Measurements from ENCODE around the gene RORC.

RORC gene

DNA sequence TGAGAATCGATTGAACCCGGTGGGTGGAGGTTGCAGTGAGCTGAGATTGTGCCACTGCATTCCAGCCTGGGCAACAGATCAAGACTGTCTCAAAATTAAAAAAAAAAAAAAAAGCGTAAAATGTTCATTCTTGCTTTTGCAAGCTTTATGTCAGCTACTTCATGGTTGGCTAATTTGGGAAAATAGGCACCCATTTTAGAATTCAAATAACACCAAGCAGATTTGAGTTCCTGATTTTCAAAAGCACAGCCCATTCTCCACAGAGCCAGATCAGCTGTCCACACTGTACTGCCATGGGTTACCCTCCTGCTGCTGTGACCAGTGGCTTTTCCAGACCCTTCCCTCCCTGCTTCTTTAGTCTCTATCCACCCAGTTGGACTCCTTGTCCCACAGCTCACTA lies 17.5 kb upstream of the RORC start:
- DNase-seq, result no peak

DNA sequence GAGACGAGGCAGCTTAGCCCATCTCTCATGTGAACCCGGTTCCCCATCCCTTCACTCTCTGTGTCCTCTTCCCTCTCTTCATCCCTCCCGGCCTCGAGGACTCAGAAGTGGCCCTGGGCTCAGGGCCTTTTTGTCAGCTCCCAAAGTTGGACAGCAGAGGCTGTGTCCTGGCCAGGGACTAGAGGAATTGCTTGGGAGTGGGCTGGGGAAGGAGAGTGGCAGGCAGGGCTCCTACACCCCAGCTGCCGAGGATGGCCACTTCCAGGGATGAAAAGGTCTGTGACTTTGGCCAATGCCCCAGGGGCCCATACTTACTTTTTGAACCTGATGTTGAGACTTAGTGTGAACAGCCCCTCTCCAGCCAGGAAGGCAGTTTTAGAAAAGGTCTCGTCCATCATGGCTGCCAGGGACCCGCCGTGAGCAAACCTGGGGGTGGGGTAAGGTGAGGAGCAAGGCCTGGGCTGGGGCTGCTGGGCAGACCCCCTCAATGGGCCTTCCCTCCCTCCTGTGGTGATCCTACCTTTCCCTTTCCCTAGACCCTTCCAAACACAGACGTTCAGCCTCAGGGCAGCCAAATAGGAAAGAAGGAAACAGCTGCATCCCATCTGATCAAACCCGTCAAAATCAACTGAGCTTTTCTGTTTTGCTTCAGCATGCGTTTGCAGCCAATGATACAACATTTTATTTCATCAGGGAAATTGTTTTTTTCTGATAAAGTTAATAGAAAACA lies 16.4 kb upstream of the RORC start:
- no peak for DNase-seq

DNA sequence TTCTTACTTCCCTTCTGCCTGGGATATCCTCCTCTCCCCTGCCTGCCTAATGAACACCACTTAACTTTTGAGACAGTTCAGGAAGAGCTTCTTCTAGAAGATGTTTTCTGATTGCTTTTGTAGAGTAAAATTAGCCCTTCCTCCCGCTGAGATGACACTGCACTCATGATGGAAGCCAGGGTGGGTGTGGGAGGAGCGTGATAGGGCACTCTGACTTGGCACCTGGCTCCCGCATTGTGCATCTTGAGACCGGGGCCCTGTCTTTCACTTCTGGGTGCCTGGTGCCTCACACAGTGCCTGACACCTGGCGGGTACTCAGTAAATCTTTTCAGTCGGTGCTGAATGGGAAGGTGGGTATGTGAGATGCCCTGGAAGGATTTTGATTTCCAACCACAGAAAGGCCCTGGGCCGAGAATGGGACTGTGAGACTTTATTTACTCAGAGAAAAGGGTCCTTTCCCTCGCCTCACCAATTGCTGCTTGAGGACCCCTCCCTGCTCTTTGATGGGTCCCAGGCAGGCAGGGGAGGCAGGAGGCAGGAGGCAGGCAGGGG lies 15.2 kb upstream of the RORC start:
- DNase-seq, result no peak

DNA sequence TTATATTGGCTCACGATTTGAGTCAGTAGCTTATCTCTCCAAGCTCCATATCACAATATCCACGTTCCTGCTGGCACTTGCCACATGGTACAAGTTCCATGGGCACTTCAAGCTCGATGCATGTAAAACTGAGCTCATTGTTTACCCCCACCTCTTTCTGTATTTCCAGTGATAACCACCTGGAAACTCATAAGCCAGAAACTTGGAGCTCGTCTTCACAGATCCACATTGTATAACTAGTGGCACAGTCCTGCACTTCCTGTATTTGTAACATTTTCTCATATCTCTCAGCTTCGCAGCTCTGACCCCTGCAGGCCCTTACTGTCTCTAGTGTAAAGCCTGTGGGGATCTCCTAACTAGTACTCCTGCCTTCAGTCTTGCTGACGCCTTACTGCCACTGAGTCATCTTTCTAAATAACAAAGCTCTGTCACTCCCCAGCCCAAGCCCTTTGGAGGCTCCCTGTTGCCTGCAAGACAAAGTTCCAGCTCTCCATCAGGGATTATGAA lies 14.5 kb upstream of the RORC start:
- no peak for DNase-seq

DNA sequence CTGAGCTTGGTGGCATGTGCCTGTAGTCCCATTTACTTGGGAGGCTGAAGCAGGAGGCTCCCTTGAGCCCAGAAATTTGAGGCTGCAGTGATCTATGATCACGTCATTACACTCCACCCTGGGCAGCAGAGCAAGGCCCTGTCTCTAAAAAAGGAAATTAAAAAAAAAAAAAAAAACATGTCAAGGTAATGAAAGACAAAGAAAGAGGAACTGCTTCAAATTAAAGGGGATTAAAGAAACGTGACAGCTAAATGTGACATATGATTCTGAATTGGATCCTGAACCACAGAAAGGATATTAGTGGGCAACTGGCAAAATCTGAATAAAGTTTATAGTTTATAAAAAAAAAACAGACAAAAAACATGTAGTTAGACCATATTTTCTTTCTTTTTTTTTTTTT lies 11.8 kb upstream of the RORC start:
- no peak for DNase-seq

DNA sequence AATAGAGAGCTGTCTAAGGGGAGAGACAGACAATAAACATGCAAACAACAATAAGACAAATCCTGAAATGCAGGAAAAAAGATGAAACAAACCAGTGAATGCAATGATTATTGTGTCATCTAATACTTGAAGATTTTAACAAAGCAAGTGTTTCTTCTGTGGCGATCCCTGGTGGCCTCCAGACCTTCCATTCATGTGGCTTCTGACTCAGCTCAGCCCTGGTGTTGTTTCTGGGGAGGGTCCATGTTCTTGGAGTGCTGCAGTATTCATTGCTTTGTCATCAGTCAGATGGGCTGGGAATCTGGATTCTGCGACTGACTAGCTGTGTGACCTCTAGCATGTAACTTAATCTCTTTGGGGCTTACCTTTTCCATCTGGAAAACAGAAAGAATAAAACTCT lies 9.5 kb upstream of the RORC start:
- peak in 8 of 56 donors; percentile 4 to 60 (median 11) for DNase-seq

DNA sequence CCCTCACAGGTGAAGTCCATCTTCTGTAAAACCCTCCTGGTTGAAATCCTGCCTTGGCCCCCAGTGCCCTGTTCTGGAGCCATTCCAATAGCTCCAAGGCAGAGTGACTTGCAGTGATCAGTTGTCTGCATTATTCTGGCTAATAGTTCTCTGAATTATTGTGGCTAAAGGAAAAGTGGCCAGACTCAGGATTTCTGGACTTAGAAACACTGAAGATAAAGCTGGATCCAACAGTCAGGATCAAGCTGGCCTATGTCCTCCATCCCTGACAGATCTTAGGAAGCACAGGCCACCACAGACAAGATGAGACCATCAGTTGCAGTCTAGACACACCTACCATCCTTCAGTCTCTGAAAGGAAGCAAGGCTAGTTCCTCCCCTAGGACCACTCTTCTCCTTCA lies 8.8 kb upstream of the RORC start:
- no peak for DNase-seq

DNA sequence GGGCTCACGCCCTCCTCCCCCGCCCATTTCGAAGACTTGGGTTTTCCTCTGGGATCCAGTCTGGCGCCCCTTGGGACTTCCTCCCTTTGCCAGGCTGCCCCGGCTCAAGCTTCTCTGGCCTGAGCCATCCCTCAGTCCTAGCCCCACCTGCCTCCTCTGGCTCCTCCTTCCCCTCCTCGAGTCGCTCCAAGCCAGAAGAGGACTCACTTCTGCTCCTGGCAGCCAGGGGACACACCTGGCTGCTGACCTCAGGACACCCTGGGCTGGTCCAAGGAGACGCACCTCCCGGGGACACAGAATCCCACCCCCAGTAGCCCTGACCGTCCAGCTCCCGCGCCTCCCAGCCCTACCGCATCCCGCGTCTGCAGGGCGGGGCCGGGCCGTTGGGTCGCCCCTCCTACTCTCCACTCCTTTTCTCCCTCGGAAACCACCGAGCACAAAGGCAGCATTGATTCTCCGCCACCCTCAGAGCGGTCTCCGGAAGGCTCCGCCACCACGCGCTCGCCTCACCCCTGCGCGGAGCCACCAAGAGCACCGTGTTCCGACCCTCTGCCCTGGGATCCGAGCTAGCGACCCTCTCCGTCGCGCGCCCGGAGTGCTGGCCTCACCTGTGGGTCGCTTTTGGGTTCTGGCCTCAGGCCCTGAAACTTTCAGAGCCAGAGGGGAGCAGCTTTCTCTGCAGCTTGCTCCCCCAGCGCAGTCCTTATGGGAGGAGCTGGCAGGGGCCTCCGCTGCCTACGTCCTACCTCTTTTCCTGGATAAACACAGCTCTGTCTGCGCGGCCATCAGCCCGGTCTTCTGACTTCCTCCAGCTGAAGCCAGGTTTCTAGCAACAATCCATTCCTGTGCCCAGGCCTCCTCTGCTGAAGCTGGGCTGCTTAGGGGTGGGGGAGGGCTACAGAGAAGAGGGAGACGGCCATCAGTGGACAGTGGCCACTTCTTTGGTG lies 8.1 kb upstream of the RORC start, which contains the start of gene C2CD4D:
Gene C2CD4D, minus strand, starts transcription at position 364 of the 947 bp plus-strand sequence. CDS start 831 bp downstream, outside the sequence.
- peak in 53 of 56 donors; percentile 14 to 91 (median 79) for DNase-seq

DNA sequence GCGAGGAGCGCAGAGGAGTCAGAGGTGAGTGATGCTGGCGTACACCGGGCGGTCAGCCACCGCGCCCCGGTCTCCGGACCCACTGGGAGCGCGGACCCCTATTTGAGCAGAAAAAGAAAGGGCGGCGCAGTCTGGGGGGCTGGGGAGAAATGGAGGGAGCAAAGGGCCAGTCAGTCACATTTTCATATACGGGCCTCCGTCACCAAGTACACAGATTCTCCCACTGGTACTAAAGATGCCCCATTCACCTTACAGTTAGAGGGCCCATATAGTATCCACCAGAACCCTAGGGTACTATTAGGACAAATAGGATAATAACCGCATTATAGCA lies 7.4 kb upstream of the RORC start:
- DNase-seq, result peak in 4 of 56 donors; percentile 8 to 40 (median 26)

DNA sequence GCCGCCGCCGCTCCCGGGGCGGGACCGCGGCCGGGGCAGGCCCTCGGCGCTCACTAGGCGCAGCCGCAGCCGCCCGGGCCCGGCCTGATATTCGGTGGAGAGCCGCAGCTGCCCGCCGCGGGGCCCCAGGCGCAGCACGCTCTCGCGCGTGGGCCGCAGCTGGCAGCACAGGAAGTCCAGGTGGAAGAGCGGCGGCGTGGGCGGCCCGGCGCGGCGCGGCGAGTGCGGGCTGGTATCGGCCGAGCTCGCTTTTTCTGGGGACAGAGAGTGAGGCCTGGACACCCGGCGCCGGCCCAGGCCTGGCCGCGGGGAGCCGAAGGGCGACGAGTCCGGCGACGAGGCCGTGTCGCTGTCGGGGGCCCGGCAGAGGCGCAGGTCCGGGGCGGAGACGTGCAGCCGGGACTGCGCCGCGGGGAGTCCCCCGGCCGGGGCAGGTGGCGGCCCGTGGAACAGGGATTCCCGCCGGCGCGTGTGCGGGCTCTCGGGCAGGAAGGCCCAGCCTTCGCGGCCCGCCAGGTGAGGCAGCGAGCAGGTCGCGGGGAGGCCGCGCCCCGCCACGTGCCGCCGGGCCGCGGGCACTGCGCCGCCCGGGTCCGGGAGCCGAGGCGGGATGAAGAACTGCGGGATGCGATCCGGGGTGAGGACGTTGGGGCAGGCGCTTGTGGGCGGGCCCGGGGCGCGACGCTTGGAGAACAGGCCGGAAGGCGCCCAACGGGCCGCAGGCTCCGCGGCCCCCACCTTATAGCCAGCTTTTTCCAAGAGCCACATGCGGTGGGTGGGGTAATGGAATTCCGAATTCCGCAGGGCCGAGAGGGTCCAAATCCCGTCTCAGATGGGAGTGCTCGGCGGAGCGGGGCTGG lies 6.8 kb upstream of the RORC start:
- DNase-seq, result peak in 1 of 56 donors; percentile 46

DNA sequence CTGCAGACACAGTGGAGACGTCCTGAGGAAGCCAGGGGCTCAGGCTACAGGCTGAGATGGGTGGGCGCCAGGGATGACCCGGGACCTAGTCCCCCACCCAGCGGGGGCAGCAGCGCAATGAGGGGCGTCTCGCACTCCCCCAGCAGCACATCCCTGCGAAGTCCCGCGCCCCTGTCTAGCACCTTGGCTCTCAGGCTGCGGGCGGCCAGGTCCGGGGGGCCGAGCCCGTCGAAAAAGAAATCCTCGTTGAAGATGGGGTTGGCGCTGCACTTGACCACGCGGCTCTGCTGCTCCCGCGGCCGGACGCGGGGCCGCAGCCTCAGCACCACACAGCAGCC lies 6.3 kb upstream of the RORC start:
- DNase-seq, result no peak

DNA sequence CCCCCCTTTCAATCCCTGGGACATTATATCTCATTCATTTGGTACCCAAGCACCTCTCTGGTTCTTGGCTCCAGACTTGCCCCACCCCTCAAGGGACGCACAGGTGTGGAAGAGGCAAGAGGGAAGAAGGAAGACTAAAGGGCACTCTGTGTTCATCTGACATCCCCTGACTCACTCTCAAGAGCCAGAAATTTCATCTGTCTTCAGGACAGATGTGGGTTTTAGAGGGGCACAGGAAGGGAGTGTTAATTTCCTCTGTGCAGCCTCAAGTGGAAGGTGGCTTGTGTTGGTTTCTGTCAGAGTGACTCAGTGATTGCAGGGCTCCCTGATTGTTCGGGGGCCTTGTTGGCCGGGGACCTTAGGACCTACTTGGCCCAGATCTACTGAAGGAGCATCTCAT lies 5.6 kb upstream of the RORC start:
- DNase-seq, result no peak

DNA sequence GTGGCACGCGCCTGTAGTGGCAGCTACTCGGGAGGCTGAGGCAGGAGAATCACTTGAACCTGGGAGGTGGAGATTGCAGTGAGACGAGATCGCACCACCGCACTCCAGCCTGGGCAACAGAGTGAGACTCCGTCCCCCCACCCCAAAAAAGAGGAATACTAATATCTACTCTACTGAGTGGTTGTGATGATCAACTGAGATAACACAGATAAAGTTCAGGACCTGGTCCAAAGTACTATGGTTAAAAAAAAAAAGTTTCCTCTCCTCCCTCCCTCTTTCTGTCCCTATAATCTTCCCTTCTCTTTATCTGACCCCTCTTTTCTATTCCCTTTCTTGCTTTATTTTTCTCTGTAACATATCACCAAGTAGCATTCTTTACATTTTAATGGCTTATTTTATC lies 4.0 kb upstream of the RORC start:
- DNase-seq, result no peak

DNA sequence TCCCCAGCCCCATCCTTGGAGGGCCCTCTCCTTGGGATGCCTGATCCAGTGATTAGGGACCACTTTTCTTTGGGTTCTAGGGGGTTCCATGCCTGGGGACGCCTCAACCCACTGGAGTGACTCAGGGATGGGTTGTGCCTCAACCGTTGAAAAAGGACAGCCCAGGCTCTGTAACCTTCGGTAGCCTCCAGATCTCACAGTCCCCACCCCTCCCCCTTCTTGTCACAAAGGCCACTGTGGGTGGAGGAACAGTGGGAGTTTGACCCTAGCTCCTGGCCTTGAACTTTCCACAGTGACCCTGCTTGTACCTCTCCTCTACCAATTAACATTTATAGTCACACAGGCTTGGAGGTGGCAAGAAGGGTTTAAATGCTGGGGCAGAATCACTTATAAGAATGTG lies 2.6 kb upstream of the RORC start:
- no peak for DNase-seq

DNA sequence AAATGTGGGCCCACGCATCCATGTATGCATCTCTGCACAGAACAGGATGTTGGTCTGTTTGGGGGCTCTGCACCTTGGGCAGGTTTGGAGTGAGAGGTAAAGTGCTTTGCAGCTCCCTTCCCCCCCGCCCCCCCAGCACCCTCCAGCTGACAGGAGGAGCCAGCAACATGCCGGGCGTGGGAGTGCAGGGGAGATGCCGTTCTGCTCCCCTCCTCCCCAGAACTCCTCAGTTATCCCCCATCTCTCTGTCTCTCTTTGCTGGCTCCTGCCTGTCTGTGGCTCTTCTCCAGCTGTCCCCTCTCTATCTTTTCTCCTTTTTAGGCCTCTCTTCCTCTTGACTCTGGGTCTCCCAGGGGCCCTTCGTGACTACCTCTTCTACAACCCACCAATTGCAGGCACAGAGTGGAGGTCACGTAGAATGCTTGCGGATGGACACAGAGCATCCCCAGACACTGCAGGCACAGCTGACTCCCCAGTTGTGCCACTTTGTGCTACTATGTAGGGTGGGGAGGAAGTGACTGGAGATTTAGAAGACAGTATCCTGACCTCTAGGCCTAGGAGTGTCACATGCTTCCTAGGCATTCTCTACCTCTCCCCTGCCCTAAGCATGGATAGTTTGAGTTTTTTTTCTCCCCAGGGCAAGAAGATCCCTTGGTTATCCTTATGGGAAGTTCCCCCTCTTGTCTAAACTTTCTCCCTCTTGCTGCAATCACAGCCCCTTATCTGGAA lies 1.7 kb upstream of the RORC start:
- peak in 1 of 56 donors; percentile 13 for DNase-seq

DNA sequence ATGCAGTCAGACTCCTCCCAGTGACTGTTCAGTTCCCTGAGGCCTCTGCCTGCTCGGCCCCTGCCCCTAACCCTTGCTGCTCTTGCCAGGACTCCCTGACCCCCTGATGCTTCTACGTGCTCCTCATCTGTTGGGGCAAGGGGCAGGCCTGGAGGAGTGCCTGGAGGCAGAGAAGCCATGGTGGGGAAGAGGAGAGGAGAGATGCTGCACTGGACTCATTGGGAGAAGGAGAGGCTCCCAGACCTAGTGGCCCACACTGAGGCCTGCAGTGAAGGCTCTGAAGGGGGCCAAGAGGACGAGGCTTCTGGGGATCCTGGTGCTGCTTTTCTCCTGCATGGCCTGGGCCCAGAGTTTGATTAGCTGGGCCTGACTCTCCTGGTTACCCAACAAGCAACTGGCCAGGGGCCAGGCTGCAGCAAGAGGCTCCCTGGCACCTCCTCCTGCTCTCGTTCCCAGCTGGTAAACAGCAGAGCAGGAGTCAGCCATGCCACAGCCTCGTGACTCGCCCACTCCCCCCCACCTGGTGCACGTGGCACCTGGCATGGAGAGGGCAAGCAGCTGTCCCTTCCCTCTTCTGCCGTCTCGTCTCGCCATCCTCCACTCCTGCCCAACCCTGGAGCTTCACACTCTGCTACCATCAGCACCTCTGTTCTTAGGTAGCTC lies 847 bp upstream of the RORC start:
- peak in 32 of 56 donors; percentile 7 to 68 (median 26) for DNase-seq

DNA sequence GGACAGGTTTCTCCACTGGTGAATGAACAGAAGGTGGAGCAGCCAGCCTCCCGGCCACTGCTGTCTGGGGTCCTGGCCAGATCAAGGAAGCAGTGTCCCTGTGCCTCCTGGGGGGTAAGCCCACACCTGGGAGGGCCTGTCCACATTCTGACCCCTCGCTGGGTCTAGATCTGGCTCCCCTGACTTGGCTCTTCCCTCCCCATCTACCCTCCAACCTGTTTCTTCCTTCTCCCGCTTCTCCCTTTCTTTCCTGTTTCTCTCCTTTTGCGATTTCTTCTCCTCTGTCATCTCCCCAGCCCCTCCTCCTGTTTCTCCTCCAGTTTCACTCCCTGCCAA lies 378 bp downstream of the RORC start:
- no peak for DNase-seq

DNA sequence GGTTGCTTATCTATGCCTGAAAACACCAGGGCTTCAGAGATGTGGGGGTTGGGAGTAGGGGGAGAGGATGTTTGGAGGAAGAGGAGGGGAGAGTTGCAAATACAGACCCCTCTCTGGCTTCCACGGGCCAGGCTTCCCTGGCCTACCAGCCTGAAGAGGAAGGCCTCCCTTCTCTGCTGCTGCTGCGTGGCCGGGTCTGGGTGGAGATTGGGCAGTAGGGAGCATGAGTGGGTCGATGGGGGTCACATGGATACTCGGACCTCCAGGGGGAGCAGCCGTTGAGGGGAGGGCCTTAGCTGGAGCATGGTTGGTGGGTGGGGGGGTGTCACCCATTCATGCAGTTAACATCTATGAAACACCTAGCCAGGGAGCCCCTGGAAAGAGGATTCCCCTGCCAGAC lies 1.5 kb downstream of the RORC start:
- no peak for DNase-seq

DNA sequence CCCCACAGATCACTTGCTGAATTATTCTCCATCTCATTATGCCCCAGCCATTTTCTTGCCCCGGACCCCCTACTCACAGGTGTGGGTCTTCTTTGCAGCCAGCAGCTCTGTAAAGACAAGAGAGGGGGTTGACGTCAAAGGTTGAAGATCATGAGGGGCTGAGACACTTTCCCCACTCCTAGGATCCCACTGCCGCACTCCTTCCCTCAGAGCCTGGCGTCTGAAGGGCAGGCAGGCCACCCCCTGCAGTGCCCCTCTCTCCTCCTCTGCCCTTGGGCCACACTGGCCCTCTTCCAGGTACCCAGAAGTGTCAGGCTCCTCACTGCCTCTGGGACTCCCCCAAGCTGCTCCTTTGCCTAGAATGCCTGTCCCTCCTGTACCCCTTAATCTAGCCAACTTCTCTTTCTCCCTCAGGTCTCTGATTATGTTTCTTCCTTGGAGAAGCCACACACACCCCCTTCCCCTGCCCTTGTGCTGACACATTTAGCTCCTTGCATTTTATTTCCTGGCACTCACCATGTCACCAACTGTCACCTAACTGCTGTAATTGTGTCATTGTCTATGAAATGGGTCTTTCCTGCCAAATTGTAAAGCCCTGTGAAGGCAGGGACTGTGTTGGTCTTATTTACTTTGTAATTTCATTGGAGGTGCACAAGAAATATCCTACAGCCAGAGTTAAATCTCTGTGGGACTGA lies 2.1 kb downstream of the RORC start:
- no peak for DNase-seq
